Measurements from ENCODE around the gene SLC4A5. TPM values are rescaled to one million over a fixed set of nuclear protein-coding genes. Genes with fewer than 3 reads are reported as not detected.

Gene SLC4A5
- total RNA-seq, 4 donors from 2014 or later = 2.2 to 8.7 (median 5.1) TPM

GRCh38 chr2:74205113-74205512, 138.1 kb downstream of the SLC4A5 start:
- TF ChIP-seq, protein P1, sequence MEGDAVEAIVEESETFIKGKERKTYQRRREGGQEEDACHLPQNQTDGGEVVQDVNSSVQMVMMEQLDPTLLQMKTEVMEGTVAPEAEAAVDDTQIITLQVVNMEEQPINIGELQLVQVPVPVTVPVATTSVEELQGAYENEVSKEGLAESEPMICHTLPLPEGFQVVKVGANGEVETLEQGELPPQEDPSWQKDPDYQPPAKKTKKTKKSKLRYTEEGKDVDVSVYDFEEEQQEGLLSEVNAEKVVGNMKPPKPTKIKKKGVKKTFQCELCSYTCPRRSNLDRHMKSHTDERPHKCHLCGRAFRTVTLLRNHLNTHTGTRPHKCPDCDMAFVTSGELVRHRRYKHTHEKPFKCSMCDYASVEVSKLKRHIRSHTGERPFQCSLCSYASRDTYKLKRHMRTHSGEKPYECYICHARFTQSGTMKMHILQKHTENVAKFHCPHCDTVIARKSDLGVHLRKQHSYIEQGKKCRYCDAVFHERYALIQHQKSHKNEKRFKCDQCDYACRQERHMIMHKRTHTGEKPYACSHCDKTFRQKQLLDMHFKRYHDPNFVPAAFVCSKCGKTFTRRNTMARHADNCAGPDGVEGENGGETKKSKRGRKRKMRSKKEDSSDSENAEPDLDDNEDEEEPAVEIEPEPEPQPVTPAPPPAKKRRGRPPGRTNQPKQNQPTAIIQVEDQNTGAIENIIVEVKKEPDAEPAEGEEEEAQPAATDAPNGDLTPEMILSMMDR (IDR thresholded peaks at IDR 0.05; ENCODE audit: low read depth) = no peak

- TF ChIP-seq, protein P1 (IDR thresholded peaks at IDR 0.05; ENCODE audit: low read depth) = no peak
Observed at GRCh38 chr2:74204436-74204835, 138.8 kb downstream of the SLC4A5 start.

- TF ChIP-seq, protein P1 (IDR thresholded peaks at IDR 0.05; ENCODE audit: low read depth) = no peak
Observed at GRCh38 chr2:74201596-74201995, 141.6 kb downstream of the SLC4A5 start.

- TF ChIP-seq, protein P1 (IDR thresholded peaks at IDR 0.05; ENCODE audit: low read depth) = no peak
Observed at GRCh38 chr2:74201196-74201595, 142.0 kb downstream of the SLC4A5 start.

DNA sequence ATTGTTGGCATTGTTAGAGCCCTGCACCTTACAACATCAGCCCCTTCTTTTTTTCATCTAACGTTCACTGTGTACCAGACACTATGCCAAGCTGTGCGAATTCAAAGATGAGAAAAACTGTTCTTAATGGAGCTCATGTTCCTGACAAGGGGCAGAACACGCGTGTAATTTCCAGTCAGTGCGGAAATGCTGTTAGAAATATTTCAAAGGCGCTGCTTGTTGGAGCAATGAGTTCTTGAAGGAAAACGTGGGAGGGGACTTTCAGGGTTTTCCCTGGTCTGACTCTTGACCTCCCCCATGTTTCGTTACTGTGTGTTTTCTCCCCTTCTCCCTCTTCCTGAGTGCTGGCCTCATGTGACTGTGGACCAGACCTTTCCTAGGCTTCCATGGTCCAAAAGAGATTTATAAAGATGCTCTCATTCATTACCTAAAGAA, 143.3 kb downstream of the SLC4A5 start:
- TF ChIP-seq, protein P1 (IDR thresholded peaks at IDR 0.05; ENCODE audit: low read depth) = no peak

GRCh38 chr2:74199275-74199701, 143.9 kb downstream of the SLC4A5 start:
- TF ChIP-seq, protein P1 (IDR thresholded peaks at IDR 0.05; ENCODE audit: low read depth) = no peak

DNA sequence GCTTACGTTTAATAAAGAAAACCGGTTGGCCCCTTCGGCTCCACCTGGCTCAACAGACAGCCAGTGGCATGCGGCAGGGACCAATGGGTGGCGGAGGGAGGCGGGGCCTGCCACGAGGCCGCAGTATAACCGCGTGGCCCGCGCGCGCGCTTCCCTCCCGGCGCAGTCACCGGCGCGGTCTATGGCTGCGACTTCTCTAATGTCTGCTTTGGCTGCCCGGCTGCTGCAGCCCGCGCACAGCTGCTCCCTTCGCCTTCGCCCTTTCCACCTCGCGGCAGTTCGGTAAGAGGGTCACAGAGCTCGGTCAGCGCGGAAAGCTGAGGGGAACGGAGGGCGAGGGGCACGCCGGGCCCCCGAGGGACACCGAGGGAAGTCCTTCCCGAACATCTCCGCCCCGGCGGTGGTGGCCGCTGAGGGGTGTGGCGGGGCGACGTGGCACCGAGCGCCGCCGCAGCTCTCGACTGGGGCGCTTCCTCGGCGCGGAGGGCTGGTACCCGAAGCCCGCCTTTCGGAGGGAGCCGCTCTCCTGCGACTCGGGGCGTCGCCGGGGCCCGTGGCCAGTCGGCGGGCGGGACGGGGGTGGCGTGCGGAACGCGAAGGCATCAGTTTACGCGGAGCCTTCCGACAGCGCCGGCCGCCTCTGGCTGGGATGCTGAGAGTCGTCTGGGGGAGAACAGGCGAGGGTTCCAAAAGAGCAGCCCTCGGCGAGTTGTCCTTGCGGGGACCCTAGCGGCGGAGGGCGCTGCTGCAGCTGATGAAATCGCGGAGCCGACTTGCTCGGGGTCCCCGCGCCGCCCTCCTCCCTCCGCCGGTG, 144.5 kb downstream of the SLC4A5 start, which contains the start of gene MTHFD2:
MTHFD2 (plus strand) TSS at position 155 of the 814 bp plus-strand sequence; CDS start at position 182, 27 bp downstream.
- TF ChIP-seq, protein P1 (IDR thresholded peaks at IDR 0.05; ENCODE audit: low read depth) = no peak
